ENCODE measurements around the gene ACOXL.
"Not testable (repeated sequence)": the region's sequence is repeated elsewhere in the genome, so short reads cannot be mapped to it uniquely, and the experiment has no call there.

The ACOXL gene

GRCh38 chr2:110732422-110733413, at the start of gene ACOXL:
TSS of gene ACOXL (plus strand) at chr2:110732573. CDS start at chr2:110768390, 35,817 bp downstream.
- DNase-seq (ENCODE audit: low read depth) = no peak

GRCh38 chr2:110682872-110683271, 49.5 kb upstream of the ACOXL start:
- no peak for DNase-seq (ENCODE audit: low read depth)

GRCh38 chr2:110687775-110688484, 44.4 kb upstream of the ACOXL start:
- not testable (repeated sequence) for DNase-seq (ENCODE audit: low read depth)

GRCh38 chr2:110688594-110689091, 43.7 kb upstream of the ACOXL start:
- no peak for DNase-seq (ENCODE audit: low read depth)

DNA sequence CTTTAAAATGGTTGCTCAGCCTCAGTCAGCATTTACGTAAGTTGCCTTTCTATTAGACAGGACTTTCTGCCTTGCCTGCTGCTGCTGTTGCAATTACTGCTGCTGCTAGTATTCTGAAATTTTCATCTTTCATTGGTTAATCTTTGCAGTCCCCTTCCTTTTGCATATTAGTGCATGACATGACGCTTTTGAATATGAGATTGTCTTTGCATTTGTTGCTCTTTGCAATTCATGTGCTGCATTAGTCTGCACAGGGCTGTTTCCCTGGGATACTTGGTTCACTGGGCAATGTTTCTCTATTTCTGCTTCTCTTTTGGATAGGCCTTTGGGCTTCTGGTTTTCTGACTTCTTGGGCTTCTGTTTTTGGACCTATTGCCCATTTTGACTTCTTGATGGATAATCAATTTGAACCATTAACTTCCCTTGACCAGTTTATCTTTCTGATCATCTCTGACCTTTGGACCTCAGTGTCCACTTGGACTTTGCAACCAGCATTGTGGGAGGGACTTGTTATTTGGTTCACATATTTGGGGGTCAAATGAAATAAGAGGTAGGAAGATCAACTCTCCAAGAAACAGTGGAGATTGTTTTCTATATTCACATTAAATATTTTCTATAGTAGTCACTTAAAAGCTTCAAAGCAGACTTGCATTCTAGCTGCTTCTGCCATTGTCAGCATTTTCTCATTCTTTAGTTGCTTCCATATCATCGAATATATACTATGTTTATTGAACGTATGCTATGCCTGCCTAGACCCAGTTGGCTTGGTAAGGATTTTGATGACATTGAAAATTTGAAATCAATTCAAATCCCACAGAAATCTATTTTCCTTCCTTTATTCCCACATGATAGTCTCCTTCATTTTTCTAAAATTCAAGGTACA, 42.0 kb upstream of the ACOXL start:
- no peak for DNase-seq (ENCODE audit: low read depth)

DNA sequence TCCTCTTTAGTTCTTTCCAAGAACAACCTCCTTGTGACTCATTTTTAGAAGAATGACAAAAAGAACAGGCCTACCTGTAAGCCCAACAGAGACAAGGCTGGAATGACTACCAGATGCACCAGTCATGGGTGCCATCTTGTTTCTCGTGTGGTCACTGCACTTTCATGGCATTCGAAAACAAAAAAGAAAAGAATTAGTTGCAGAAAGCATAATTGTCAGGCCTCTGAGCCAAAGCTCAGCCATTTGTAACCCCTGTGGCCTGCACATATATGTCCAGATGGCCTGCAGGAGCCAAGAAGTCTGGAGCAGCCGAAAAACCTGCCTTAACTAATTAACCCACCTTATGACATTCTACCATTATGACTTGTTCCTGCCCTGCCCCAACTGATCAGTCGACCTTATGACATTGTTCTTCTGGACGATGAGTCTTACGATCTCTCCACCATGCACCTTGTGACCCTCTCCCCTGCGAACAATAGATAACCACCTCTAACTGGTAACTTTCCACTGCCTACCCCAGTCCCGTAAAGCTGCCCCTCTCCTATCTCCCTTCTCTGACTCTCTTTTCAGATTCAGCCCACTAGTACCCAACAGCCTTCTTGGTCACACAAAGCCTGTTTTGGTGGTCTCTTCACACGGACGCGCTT, 40.6 kb upstream of the ACOXL start:
- DNase-seq (ENCODE audit: low read depth) = no peak

GRCh38 chr2:110695146-110695898, 37.1 kb upstream of the ACOXL start:
- DNase-seq (ENCODE audit: low read depth) = not testable (repeated sequence)

- not testable (repeated sequence) for DNase-seq (ENCODE audit: low read depth)
Observed at GRCh38 chr2:110698253-110698652, 34.1 kb upstream of the ACOXL start.

- no peak for DNase-seq (ENCODE audit: low read depth)
Observed at GRCh38 chr2:110702514-110703380, 29.6 kb upstream of the ACOXL start.

DNA sequence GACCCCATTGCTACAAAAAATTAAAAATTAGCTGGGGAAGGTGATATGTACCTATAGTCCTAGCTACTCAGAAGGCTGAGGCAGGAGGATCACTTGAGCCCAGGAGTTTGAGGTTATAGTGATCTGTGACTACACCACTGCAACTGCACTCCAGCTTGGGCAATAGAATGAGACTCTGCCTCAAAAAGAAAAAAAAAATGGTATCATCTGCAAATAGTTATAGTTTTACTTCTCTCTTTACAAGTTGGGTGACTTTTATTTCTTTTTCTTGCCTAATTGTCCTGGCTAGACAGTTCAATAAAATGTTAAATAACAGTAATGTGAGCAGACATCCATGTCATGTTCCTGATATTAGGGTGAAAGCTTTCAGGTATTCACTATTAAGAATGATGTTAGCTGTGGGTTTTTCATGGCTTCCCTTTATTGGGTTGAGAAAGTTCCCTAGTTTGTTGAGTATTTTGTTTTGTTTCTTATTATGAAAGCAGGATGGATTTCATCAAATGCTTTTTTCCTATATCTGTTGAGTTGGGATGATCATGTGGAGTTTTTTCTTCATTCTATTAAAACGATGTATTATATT, 24.9 kb upstream of the ACOXL start:
- DNase-seq (ENCODE audit: low read depth) = no peak

- no peak for DNase-seq (ENCODE audit: low read depth)
Observed at GRCh38 chr2:110708455-110708854, 23.9 kb upstream of the ACOXL start.

DNA sequence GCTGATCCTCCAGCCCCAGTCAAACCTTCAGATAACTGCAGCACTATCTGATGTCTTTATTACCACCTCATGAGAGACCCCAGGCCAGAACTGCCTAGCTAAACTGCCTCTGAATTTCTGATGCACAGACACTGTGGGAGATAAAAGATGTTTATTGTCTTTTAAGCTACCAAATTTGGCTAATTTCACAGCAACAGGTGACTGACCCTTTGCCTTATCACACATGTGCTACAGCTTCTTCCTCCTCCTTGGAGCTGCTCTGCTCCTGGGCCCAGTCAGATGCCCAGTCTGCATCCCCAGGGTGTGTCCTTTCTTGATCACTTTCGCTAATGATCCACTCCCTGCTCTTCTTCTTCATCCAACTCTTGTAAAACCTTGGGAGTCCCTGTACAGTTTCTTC, 19.6 kb upstream of the ACOXL start:
- no peak for DNase-seq (ENCODE audit: low read depth)

GRCh38 chr2:110713513-110714362, 18.6 kb upstream of the ACOXL start:
- no peak for DNase-seq (ENCODE audit: low read depth)

DNA sequence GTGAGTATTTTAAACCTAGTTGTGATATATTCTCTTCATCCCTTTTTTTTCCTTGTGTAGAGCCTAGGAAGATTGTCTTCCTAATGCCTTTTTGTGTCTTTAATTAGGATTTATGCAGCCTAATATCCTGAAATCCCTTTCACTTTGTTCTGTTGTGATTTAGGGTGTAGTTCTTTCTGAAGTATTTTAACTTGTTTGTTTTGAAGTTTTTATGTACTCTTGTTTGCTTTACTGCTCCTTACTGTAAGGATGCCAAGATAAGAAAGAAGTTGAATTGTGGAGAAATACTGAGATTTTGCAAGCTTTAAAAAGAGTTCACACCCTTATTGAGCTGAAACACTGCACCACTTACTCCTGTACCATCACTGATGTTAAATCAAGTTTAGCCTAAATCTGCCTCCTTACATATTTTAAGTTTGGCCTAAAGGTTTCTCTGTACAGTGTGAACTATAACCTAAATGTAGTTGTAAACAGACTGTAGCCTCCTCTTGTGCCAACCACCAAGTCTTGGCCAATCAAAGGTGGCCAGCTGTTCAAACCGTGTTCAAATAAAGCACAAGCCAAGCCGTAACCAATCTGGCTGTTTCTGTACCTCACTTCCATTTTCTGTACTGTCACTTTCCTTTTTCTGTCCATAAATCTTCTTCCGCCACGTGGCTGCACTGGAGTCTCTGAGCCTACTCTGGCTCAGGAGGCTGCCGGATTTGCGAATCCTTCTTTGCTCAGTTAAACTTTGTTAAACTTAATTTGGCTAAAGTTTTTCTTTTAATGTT, 17.7 kb upstream of the ACOXL start:
- DNase-seq (ENCODE audit: low read depth) = no peak

GRCh38 chr2:110716959-110717645, 15.3 kb upstream of the ACOXL start:
- DNase-seq (ENCODE audit: low read depth) = no peak

- no peak for DNase-seq (ENCODE audit: low read depth)
Observed at GRCh38 chr2:110717734-110718133, 14.6 kb upstream of the ACOXL start.

GRCh38 chr2:110718382-110718781, 14.0 kb upstream of the ACOXL start:
- DNase-seq (ENCODE audit: low read depth) = no peak
